Measurements from ENCODE around the gene ACAN.

Gene ACAN

GRCh38 chr15:88814393-88814792 lies 11.2 kb downstream of the ACAN start:
- ATAC-seq, result peak; percentile 40; the same call in 2 of the 3 replicates
- no peak for TF ChIP-seq OSR1 (CRISPR knock-in tag; IDR thresholded peaks at IDR 0.05)
- TF ChIP-seq ZNF70 (CRISPR knock-in tag; IDR thresholded peaks at IDR 0.05), result no peak
- TF ChIP-seq RARB (CRISPR knock-in tag; IDR thresholded peaks at IDR 0.05), result no peak
- TF ChIP-seq ISL1 (CRISPR knock-in tag; IDR thresholded peaks at IDR 0.05), result no peak
- TF ChIP-seq SNAI2 (CRISPR knock-in tag; IDR thresholded peaks at IDR 0.05), result no peak
- TF ChIP-seq ARNTL (CRISPR knock-in tag; IDR thresholded peaks at IDR 0.05; ENCODE audit: borderline replicate concordance, low read depth), result no peak
- no peak for TF ChIP-seq ZFP3 (CRISPR knock-in tag; IDR thresholded peaks at IDR 0.05)
- no peak for TF ChIP-seq ZNF565 (CRISPR knock-in tag; conservative IDR thresholded peaks at IDR 0.05; ENCODE audit: low read depth)
- TF ChIP-seq, protein P1, sequence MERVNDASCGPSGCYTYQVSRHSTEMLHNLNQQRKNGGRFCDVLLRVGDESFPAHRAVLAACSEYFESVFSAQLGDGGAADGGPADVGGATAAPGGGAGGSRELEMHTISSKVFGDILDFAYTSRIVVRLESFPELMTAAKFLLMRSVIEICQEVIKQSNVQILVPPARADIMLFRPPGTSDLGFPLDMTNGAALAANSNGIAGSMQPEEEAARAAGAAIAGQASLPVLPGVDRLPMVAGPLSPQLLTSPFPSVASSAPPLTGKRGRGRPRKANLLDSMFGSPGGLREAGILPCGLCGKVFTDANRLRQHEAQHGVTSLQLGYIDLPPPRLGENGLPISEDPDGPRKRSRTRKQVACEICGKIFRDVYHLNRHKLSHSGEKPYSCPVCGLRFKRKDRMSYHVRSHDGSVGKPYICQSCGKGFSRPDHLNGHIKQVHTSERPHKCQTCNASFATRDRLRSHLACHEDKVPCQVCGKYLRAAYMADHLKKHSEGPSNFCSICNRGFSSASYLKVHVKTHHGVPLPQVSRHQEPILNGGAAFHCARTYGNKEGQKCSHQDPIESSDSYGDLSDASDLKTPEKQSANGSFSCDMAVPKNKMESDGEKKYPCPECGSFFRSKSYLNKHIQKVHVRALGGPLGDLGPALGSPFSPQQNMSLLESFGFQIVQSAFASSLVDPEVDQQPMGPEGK (CRISPR knock-in tag; IDR thresholded peaks at IDR 0.05; ENCODE audit: borderline replicate concordance), result no peak
- TF ChIP-seq ESRRG (CRISPR knock-in tag; IDR thresholded peaks at IDR 0.05), result no peak

GRCh38 chr15:88818920-88819319 lies 15.7 kb downstream of the ACAN start:
- TF ChIP-seq ISL1 (CRISPR knock-in tag; IDR thresholded peaks at IDR 0.05), result no peak
- TF ChIP-seq GLIS3 (CRISPR knock-in tag; IDR thresholded peaks at IDR 0.05), result no peak
- no peak for TF ChIP-seq CREB5 (CRISPR knock-in tag; IDR thresholded peaks at IDR 0.05; ENCODE audit: low read depth)
- TF ChIP-seq ZFP30 (CRISPR knock-in tag; IDR thresholded peaks at IDR 0.05), result no peak
- no peak for TF ChIP-seq CSDC2 (CRISPR knock-in tag; IDR thresholded peaks at IDR 0.05)
- TF ChIP-seq RARB (CRISPR knock-in tag; IDR thresholded peaks at IDR 0.05), result no peak
- TF ChIP-seq TOX (CRISPR knock-in tag; IDR thresholded peaks at IDR 0.05; ENCODE audit: borderline replicate concordance), result no peak
- TF ChIP-seq SNAI2 (CRISPR knock-in tag; IDR thresholded peaks at IDR 0.05), result no peak
- TF ChIP-seq ZNF8 (CRISPR knock-in tag; IDR thresholded peaks at IDR 0.05), result no peak
- no peak for TF ChIP-seq ZFP3 (CRISPR knock-in tag; IDR thresholded peaks at IDR 0.05)
- TF ChIP-seq PPARA (CRISPR knock-in tag; IDR thresholded peaks at IDR 0.05; ENCODE audit: borderline replicate concordance), result no peak
- no peak for TF ChIP-seq ESRRG (CRISPR knock-in tag; IDR thresholded peaks at IDR 0.05)
- no peak for TF ChIP-seq CSRNP3 (CRISPR knock-in tag; IDR thresholded peaks at IDR 0.05)
- TF ChIP-seq ZC3H10 (CRISPR knock-in tag; IDR thresholded peaks at IDR 0.05), result no peak
- no peak for ATAC-seq

DNA sequence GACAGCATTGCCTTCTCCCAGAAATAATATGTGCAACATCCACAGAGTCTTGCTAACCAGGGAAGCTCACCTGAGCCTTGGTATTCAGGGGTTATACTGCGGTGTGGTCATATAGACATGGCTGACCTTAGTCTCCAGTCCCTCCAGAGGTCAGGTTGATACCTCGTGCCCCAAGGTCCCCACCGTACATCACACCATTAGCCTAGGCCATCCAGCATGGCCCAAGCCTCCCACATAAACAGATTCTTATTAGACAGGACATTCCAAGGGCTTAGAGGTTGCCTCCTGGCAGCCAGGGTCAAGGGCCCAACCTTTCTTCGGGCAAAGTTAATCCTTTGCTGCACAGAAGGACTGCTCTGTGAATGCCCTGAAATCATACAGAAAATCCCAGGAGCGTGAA lies 18.8 kb downstream of the ACAN start:
- TF ChIP-seq ZNF70 (CRISPR knock-in tag; IDR thresholded peaks at IDR 0.05), result no peak
- no peak for TF ChIP-seq ZC3H10 (CRISPR knock-in tag; IDR thresholded peaks at IDR 0.05)
- no peak for TF ChIP-seq RARB (CRISPR knock-in tag; IDR thresholded peaks at IDR 0.05)
- no peak for TF ChIP-seq POU6F1 (CRISPR knock-in tag; IDR thresholded peaks at IDR 0.05; ENCODE audit: borderline replicate concordance, low read depth)
- TF ChIP-seq OSR1 (CRISPR knock-in tag; IDR thresholded peaks at IDR 0.05), result no peak
- TF ChIP-seq TSHZ2 (CRISPR knock-in tag; IDR thresholded peaks at IDR 0.05), result no peak
- no peak for TF ChIP-seq ZFP30 (CRISPR knock-in tag; IDR thresholded peaks at IDR 0.05)
- no peak for TF ChIP-seq ARNTL (CRISPR knock-in tag; IDR thresholded peaks at IDR 0.05; ENCODE audit: borderline replicate concordance, low read depth)
- TF ChIP-seq ZNF8 (CRISPR knock-in tag; IDR thresholded peaks at IDR 0.05), result no peak
- no peak for TF ChIP-seq PPARA (CRISPR knock-in tag; IDR thresholded peaks at IDR 0.05; ENCODE audit: borderline replicate concordance)
- TF ChIP-seq, protein P1 (CRISPR knock-in tag; IDR thresholded peaks at IDR 0.05; ENCODE audit: borderline replicate concordance), result no peak
- no peak for TF ChIP-seq ZFP3 (CRISPR knock-in tag; IDR thresholded peaks at IDR 0.05)
- no peak for TF ChIP-seq CSDC2 (CRISPR knock-in tag; IDR thresholded peaks at IDR 0.05)

More for the DNA sequence above, 18.8 kb downstream of the ACAN start:
- ATAC-seq, result no peak
